HG03521 (cell line): Measurements from ENCODE around the gene ZFP82.

Experiments
- ATAC-seq: cut with Tn5 transposase; IDR thresholded peaks from one replicate; pipeline ENCODE4 v1.9.1; 2021; ENCODE audit warnings: mild to moderate bottlenecking, moderate library complexity; ENCODE audit not compliant: unreplicated experiment

ZFP82 gene

GRCh38 chr19:36418287-36419001, at the start of gene ZFP82:
TSS of gene ZFP82 (minus strand) at chr19:36418644. CDS start at chr19:36409789, 8,855 bp downstream.
- ATAC-seq, result no peak

- no peak for ATAC-seq
Observed at GRCh38 chr19:36460046-36460445, 41.6 kb upstream of the ZFP82 start.

GRCh38 chr19:36456831-36457230, 38.4 kb upstream of the ZFP82 start:
- no peak for ATAC-seq

- no peak for ATAC-seq
Observed at GRCh38 chr19:36449059-36449670, 30.7 kb upstream of the ZFP82 start.

DNA sequence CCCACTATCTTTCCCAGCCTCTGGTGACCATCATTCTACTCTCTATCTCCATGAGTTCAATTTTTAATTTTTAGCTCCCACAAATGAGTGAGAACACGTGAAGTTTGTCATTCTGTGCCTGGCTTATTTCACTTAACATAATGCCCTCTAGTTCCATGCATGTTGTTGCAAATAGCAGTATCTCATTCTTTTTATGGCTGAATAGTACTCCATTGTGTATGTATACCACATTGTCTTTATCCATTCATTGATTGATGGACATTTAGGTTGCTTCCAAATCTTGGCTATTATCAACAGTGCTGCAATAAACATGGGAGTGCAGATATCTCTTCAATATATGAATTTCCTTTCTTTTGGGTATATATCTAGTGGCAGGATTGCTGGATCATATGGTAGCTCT, 22.9 kb upstream of the ZFP82 start:
- no peak for ATAC-seq

GRCh38 chr19:36436531-36436930, 18.1 kb upstream of the ZFP82 start:
- no peak for ATAC-seq

GRCh38 chr19:36423925-36424324, 5.5 kb upstream of the ZFP82 start:
- no peak for ATAC-seq

DNA sequence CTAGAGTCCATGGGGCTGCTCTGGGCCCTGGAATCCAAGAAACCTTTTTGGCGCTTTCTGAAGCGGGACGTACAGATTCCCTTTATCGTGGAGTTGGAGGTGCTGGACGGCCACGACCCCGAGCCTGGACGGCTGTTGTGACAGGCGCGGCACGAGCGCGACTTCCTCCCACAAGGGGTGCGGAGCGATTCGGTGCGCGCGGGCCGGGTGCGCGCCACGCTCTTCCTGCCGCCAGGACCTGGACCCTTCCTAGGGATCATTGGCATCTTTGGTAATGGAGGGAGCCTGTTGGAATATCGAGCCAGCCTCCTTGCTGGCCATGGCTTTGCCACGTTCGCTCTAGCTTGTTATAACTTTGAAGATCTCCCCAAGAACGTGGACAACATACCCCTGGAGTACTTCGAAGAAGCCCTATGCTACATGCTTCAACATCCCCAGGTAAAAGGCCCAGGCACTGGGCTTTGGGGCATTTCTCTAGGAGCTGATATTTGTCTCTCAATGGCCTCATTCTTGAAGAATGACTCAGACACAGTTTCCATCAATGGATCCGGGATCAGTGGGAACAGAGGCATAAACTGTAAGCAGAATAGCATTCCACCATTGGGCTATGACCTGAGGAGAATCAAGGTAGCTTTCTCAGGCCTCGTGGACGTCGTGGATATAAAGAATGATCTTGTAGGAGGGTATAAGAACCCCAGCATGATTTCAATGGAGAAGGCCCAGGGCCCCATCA, 3.5 kb upstream of the ZFP82 start:
- ATAC-seq, result no peak

GRCh38 chr19:36420961-36421748, 2.7 kb upstream of the ZFP82 start:
- no peak for ATAC-seq

DNA sequence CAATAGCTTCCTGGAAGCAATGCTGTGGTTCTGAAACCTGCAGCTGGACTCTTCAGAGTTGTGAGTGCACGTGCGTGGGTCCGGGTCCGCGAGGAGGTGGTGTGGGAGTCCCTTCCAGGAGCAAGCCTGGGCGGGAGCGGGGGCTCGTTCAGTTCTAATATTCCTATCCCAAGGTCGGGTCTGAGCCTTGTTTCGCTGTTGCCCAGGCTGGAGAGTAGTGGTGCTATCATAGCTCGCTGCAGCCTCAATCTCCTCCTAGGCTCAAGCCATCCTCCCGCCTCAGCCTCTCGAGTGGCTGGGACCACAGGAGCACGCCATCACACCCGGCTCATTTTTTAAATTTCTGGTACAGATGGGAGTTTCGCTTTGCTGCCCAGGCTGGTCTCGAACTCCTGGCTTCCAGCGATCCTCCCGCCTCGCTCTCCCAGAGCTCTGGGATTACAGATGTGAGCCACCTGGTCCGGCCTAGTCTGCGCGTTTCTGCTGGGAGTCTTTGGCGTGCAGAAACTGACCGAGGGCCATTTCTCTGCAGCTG, 625 bp downstream of the ZFP82 start:
- ATAC-seq, result no peak

DNA sequence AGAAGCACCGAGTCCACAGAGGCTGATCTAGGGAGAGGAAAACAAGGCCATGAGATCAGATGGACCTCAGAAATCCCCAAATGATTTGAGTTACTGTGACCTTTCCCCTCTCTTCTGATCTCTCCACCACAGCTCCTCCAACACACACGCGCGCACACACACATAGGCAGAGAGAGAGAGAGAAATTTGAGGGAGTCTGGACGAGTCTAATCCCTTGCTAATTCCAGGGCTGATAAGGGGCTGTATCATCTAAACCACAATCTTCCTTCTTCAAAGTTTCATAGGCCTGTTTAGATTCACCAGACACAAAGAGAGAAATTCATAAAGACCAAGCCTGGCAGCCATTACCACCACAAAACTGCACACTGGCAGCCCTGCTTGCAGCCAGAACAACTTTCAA, 8.6 kb downstream of the ZFP82 start:
- ATAC-seq, result no peak

GRCh38 chr19:36408101-36408500, 10.3 kb downstream of the ZFP82 start:
- ATAC-seq, result no peak

- no peak for ATAC-seq
Observed at GRCh38 chr19:36404498-36404897, 13.9 kb downstream of the ZFP82 start.

DNA sequence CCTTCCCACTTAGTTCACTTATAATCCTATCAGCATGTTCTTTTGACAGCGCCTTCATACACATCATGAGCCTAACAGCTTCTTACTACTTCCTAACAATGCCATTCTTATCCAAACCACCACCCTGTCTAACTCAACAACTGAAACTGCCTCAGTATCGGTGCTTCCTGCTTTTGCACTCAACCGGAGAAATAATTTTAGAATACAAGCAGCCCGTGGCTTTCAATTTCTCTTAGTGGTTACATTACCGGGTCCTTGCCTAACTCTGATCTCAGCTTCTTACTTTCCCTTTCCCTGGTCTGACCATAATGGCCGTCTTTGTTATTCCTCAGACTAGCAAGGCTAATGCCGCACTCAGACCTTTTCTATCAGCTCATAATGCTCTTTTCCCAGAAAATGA, 17.0 kb downstream of the ZFP82 start:
- ATAC-seq, result no peak

DNA sequence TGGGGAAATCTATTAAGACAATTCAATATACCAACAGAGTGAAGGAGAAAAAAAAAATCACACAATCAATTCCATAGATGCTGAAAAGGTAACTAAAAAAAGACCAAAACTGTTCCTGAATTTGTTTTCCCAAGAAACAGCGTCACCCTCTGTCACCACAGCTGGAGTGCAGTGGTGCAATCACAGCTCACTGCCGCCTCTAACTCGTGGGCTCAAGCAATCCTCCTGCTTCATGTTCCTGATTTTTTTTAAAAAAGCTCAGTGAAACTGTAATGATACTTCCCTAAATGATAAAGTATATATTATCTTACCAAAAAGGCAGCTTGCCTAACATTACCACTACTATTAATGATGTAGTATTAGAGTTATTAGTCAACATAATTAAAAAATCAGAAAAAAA, 19.9 kb downstream of the ZFP82 start:
- no peak for ATAC-seq

GRCh38 chr19:36392916-36393673, 25.3 kb downstream of the ZFP82 start:
- ATAC-seq, result no peak

DNA sequence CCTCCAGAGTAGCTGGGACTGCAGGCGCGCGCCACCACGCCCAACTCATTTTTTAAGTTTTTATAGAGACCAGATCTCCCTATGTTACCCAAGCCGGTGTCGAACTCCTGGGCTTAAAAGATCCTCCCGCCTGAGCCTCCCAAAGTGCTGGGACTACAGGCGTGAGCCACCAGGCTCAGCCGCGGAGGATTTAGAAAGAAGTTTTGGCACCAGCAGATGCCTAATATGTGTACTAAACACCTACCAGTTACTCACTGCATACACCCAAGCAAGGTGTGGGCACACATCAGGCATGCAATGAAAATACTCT, 39.0 kb downstream of the ZFP82 start:
- ATAC-seq, result no peak

DNA sequence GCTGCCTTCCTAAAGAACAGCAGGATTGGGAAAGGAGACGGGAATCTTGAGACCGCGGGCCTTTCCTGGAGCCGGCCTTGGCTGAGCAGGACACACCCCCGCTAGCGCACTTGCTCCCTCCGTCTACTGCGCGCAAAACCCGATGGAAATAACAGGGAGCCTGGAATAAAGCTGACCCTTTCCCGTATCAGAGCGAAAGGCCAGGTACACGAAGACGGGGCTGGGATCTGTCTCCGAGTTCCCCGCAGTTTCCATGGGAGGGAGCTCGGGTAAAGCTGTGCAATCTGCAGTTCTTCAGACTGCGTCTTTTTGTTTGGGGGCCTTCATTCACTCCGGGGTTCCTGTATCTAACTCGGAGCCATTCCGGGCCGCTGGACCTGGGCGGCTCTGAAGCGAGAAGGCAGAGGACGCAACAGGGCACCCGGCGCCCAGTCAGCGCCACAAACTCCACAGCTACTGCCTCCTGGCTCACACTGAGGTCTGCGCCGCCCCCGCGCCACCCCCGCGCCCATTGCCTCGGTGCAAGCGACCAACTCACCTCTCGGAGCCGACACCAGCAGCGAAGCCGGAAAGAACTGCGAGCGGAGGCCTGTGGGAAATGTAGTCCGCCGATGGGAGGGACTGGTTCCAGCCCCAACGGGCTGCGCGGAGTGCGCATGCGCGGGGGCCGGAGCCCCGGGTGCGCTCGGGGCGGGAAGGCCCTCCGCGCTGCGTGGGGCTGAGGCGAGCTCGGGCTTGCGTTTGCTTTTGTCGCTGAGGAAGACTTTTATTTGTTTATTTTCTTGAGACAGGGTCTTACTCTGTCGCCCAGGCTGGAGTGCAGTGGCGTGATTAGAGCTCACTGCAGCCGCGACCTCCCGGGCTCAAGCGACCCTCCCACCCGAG, 39.6 kb downstream of the ZFP82 start, which contains the start of gene ZFP14:
TSS of gene ZFP14 (minus strand) at position 577 of the 885 bp plus-strand sequence. CDS start 11,309 bp downstream, outside the sequence.
- peak; percentile 97 for ATAC-seq

DNA sequence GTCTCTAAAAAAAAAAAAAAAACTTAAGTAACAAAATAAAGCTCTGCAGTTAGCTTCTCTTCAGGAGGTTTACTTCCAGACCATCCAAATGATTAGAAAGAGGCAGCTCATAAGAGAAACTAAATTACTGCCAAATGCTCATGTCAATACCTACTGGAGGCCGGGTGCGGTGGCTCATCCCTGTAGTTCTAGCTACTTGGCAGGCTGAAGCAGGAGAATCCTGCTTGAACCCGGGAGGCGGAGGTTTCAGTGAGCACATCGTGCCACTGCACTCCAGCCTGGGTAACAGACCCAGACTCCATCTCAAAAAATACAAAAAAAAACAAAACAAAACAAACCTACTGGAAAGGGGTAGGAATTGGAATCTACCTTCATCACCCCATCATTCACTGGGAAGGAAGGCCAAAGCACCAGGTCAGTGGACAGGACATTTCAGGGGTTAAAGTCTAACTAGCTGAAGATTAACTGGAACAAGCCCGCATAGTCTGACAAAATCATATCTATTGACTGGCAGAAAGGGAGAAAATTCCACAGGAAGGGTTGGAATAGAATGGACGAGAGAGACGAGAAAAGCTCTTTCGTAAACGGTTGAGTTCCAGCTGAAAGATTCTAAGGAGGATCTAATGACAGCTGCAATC, 40.8 kb downstream of the ZFP82 start:
- ATAC-seq, result no peak
